Measurements from ENCODE around the gene SOCS4. TPM values are rescaled to one million over a fixed set of nuclear protein-coding genes. Genes with fewer than 3 reads are reported as not detected.

Gene SOCS4
- total RNA-seq, 1 experiment from 2014 or later = 19.9 TPM

- no TSS peak for BruUV-seq (replicated peaks)
- in situ Hi-C loops (cut with HindIII; ENCODE audit: low pct_unique_long_range_greater_than_20kb, low sequenced_read_pairs) = no loop called here
- H3K27me3 ChIP-seq (ENCODE audit: control insufficient read depth, insufficient read depth, low read length) = no peaks in the 10 kb centered on the region
- ATAC-seq (peak; percentile 94), DNase-seq (ENCODE audit: low read depth, low spot score) (peak; percentile 56)
- intact Hi-C loops (cut with micrococcal nuclease; ENCODE audit: unreplicated experiment) = no loop called here
- H3K27ac ChIP-seq (ENCODE audit: low read length) = peak within 1 kb of the TSS; percentile 95
- ChIA-PET CTCF (interaction anchor here (0.6 to 1.2 kb wide), 2 partner anchors 62 to 219 kb away, joined by 3 to 5 read pairs; partner anchors contain the start of gene FBXO34), POLR2A (interaction anchor here (0.6 to 1.4 kb wide), 3 partner anchors 21 to 1098 kb away, joined by 3 to 4 read pairs (median 4); no protein-coding TSS in a partner anchor)
- no peaks in the 10 kb centered on the region for H3K9me3 ChIP-seq (ENCODE audit: control insufficient read depth, insufficient read depth, low read depth, low read length)
- H3K4me1 ChIP-seq (ENCODE audit: control insufficient read depth, insufficient read depth, low read length) = peaks cover 10% of the 10 kb centered on the region
- TF ChIP-seq POLR2AphosphoS5 (IDR thresholded peaks at IDR 0.05; ENCODE audit: low read depth, low read length) = peak; percentile 96
- TF ChIP-seq, protein P1, sequence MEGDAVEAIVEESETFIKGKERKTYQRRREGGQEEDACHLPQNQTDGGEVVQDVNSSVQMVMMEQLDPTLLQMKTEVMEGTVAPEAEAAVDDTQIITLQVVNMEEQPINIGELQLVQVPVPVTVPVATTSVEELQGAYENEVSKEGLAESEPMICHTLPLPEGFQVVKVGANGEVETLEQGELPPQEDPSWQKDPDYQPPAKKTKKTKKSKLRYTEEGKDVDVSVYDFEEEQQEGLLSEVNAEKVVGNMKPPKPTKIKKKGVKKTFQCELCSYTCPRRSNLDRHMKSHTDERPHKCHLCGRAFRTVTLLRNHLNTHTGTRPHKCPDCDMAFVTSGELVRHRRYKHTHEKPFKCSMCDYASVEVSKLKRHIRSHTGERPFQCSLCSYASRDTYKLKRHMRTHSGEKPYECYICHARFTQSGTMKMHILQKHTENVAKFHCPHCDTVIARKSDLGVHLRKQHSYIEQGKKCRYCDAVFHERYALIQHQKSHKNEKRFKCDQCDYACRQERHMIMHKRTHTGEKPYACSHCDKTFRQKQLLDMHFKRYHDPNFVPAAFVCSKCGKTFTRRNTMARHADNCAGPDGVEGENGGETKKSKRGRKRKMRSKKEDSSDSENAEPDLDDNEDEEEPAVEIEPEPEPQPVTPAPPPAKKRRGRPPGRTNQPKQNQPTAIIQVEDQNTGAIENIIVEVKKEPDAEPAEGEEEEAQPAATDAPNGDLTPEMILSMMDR (IDR thresholded peaks at IDR 0.05) = peak; percentile 98
- TF ChIP-seq TCF7L2 (IDR thresholded peaks at IDR 0.05; ENCODE audit: low read depth, low read length) = no peak
- TF ChIP-seq REST (IDR thresholded peaks at IDR 0.05; ENCODE audit: insufficient read depth in 1 of 2, low read depth in 2 of 2, low read length in 1 of 2) = no peak
- TF ChIP-seq SIN3A (IDR thresholded peaks at IDR 0.05; ENCODE audit: borderline replicate concordance, insufficient read depth, low read depth, low read length) = no peak
- H3K36me3 ChIP-seq (ENCODE audit: control insufficient read depth, insufficient read depth, low read length) = peaks cover 10% of the 10 kb centered on the region
- H3K4me3 ChIP-seq (ENCODE audit: low read depth in 2 of 2, low read length in 2 of 2) = peak within 1 kb of the TSS; percentile 86 to 92
These were observed 24.6 kb downstream of the SOCS4 start, which contains the start of gene MAPK1IP1L for GRCh38 chr14:55051423-55052268. MAPK1IP1L (plus strand) TSS chr14:55051647; CDS start chr14:55061684, 10,037 bp downstream.

GRCh38 chr14:55052269-55052930, 25.4 kb downstream of the SOCS4 start:
- BruUV-seq (replicated peaks) = no TSS peak
- peak overlapping the region; percentile 95 for H3K27ac ChIP-seq (ENCODE audit: low read length)
- ChIA-PET CTCF (interaction anchor here (0.6 kb wide), 1 partner anchor 61 kb away, joined by 5 read pairs; no protein-coding TSS in a partner anchor), POLR2A (interaction anchor here (0.6 to 1.4 kb wide), 2 partner anchors 22 to 229 kb away, joined by 4 read pairs; no protein-coding TSS in a partner anchor)
- H3K36me3 ChIP-seq (ENCODE audit: control insufficient read depth, insufficient read depth, low read length) = peaks cover 14% of the 10 kb centered on the region
- TF ChIP-seq REST (IDR thresholded peaks at IDR 0.05; ENCODE audit: insufficient read depth in 1 of 2, low read depth in 2 of 2, low read length in 1 of 2) (no peak), POLR2AphosphoS5 (IDR thresholded peaks at IDR 0.05; ENCODE audit: low read depth, low read length) (no peak), TCF7L2 (IDR thresholded peaks at IDR 0.05; ENCODE audit: low read depth, low read length) (no peak), SIN3A (IDR thresholded peaks at IDR 0.05; ENCODE audit: borderline replicate concordance, insufficient read depth, low read depth, low read length) (no peak)
- TF ChIP-seq, protein P1 (IDR thresholded peaks at IDR 0.05) = no peak
- in situ Hi-C loops (cut with HindIII; ENCODE audit: low pct_unique_long_range_greater_than_20kb, low sequenced_read_pairs) (no loop called here), intact Hi-C loops (cut with micrococcal nuclease; ENCODE audit: unreplicated experiment) (no loop called here)
- peaks cover 10% of the 10 kb centered on the region for H3K4me1 ChIP-seq (ENCODE audit: control insufficient read depth, insufficient read depth, low read length)
- no peaks in the 10 kb centered on the region for H3K9me3 ChIP-seq (ENCODE audit: control insufficient read depth, insufficient read depth, low read depth, low read length)
- ATAC-seq (no peak), DNase-seq (ENCODE audit: low read depth, low spot score) (no peak)
- H3K4me3 ChIP-seq (ENCODE audit: low read depth in 2 of 2, low read length in 2 of 2) = peak overlapping the region; percentile 86 to 92
- no peaks in the 10 kb centered on the region for H3K27me3 ChIP-seq (ENCODE audit: control insufficient read depth, insufficient read depth, low read length)

Data from Panc1 (cell line).